HG03565 (cell line): Measurements from ENCODE around the gene TARP.
A peak's percentile ranks its signal among the peaks of the same experiment; 100 is the strongest.
"Not testable (repeated sequence)": the region's sequence is repeated elsewhere in the genome, so short reads cannot be mapped to it uniquely, and the experiment has no call there.

Source experiments
- ATAC-seq: cut with Tn5 transposase; IDR thresholded peaks from one replicate; pipeline ENCODE4 v1.9.1; 2021; ENCODE audit warnings: mild to moderate bottlenecking, moderate library complexity; ENCODE audit not compliant: unreplicated experiment

TARP gene

DNA sequence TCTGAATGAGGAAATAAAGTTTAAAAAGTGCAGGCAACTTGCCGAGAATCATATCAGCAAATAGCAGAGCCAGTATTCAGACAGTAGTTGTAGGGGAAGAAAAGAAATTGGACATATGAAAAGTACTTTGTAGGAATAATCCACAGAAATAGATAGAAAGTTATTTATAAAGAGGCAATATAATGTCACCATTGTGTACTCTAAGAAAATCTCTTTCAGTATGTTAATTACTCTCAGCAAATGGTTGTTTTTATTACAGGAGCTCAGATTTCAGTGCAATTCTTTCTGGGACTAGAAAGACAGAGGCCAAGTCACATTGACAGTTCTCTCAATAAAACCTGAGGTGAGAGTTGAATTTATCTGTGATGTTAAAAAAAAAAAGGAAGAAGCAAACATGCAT is 10.2 kb downstream of the TARP start:
- not testable (repeated sequence) for ATAC-seq

DNA sequence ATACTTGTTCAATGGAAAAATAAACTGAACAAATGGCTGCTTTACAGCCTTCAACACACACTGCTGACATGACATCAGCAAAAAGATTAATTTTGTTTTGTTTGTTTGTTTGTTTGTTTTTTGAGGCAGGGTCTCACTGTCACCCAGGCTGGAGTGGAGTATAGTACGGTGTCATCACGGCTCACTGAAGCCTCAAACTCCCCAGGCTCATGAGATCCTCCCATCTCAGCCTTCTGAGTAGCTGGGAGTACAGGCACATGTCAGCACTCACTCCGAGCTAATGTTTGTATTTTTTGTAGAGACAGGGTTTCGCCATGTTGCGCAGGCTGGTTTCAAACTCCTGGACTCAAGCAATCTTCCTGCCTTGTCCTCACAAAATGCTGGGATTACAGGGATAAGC is 10.9 kb downstream of the TARP start:
- ATAC-seq: no peak

GRCh38 chr7:38262026-38262425 is 11.4 kb downstream of the TARP start:
- not testable (repeated sequence) for ATAC-seq

DNA sequence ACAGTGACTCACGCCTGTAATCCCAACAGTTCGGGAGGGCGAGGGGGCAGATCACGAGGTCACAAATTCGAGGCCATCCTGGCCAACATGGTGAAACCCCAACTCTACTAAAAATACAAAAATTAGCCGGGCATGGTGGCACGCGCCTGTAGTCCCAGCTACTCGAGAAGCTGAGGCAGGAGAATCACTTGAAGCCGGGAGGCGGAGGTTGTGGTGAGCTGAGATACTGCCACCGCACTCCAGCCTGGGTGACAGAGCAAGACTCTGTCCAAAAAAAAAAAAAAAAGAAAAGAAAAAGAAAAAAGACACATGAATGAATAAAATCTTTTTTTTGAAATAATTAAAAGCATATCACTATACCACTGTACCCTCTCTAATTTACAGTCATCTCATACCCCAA is 11.8 kb downstream of the TARP start:
- not testable (repeated sequence) for ATAC-seq

- not testable (repeated sequence) for ATAC-seq
These were observed 14.3 kb downstream of the TARP start for GRCh38 chr7:38259157-38259556.

DNA sequence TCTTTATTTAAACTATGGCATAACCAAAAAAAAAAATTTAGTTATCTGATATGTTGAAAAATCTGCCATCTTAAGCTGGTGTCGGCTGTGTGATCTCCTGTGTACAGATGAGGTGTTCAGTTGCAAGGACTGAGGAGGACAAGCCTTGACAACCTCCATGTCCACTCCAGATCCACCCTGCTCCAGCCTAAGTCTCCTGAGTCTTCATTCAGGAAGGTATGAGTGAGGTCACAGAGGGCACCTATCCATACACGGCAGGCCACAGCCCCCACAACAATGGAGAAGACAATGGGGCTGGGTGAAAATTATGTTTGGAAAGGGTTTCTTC is 16.1 kb downstream of the TARP start:
- no peak for ATAC-seq

- ATAC-seq: peak; percentile 70
These were observed 23.6 kb downstream of the TARP start for GRCh38 chr7:38249849-38250248.

GRCh38 chr7:38248069-38248567 is 25.3 kb downstream of the TARP start:
- ATAC-seq: no peak

DNA sequence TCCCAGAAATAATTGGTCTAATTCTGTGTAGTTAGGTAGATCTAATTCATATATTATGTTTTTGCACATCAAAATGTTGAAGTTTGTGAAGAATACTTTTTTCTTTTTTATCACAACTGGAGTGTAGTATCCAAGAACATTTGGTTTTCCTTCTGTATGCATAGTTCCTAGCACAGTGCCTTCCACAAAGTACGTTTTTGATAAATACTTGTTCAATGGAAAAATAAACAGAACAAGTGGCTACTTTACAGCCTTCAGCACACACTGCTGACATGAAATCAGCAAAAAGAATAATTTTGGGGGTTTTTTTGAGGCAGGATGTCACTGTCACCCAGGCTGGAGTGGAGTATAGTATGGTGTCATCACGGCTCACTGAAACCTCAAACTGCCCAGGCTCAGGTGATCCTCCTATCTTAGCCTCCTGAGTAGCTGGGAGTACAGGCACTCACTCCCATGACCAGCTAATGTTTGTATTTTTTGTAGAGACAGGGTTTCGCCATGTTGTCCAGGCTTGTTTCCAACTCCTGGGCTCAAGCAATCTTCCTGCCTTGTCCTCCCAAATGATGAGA is 27.9 kb downstream of the TARP start:
- ATAC-seq: no peak

DNA sequence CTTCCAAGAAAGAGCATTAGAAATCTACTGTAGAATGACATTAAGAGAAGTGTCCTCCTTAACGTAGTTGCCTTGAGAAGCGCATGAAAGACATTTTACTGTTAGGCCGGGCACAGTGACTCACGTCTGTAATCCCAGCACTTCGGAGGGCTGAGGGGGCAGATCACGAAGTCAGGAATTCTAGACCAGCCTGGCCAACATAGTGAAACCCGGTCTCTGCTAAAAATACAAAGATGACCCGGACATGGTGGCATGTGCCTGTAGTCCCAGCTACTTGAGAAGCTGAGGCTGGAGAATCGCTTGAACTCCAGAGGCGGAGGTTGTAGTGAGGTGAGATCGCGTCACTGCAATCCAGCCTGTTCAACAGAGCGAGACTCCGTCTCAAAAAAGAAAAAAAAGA is 28.9 kb downstream of the TARP start:
- ATAC-seq: no peak

- ATAC-seq: not testable (repeated sequence)
These were observed 30.1 kb downstream of the TARP start for GRCh38 chr7:38243345-38243744.

DNA sequence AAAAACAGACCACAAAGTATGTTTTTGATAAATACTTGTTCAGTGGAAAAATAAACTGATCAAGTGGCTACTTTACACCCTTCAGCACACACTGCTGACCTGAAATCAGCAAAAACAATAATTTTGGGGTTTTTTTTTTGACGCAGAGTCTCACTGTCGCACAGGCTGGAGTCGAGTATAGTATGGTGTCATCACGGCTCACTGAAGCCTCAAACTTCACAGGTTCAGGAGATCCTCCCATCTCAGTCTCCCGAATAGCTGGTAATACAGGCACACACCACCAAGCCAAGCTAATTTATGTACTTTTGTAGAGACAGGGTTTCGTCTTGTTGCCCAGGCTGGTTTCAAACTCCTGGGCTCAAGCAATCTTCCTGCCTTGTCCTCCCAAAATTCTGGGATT is 30.6 kb downstream of the TARP start:
- no peak for ATAC-seq

DNA sequence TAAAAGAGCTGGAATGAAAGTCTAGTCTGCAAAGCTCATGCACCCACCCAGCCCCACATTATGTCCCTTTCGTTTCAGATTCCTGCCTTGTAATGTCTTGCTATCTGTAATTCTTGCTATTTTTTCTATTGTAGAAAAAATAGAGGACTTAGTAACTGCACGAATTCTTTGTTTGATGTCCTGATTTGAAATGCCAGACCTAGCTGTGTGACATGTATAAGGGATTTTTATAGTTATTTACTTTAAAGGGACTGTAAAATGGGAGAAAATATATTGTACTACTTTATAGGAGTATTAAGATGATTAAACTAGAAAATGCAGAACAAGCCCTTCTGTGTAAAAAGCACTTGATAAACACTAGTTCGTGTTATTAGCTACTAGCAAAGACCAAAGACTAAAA is 32.4 kb downstream of the TARP start:
- ATAC-seq: no peak

GRCh38 chr7:38239129-38239528 is 34.3 kb downstream of the TARP start:
- ATAC-seq: not testable (repeated sequence)

DNA sequence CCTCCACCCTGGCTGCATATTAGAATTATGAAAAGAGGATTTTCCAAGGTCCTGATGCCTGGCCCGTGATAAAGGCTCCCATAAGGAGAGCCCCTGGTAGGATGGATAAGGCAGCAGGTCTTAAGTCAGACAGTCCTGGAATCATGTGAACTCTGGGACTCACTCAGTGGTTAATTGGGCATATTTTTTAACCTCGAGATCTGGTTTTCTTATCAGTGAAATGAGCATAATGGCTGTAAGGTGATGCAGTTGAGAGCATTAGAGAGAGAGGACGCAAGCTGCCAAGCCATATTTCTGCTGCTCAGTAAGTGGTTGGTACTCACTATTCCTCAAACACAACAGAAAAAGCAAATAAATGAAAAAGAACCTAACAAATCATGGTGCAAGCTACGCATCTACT is 37.8 kb downstream of the TARP start:
- no peak for ATAC-seq

GRCh38 chr7:38234759-38235158 is 38.7 kb downstream of the TARP start:
- ATAC-seq: not testable (repeated sequence)

DNA sequence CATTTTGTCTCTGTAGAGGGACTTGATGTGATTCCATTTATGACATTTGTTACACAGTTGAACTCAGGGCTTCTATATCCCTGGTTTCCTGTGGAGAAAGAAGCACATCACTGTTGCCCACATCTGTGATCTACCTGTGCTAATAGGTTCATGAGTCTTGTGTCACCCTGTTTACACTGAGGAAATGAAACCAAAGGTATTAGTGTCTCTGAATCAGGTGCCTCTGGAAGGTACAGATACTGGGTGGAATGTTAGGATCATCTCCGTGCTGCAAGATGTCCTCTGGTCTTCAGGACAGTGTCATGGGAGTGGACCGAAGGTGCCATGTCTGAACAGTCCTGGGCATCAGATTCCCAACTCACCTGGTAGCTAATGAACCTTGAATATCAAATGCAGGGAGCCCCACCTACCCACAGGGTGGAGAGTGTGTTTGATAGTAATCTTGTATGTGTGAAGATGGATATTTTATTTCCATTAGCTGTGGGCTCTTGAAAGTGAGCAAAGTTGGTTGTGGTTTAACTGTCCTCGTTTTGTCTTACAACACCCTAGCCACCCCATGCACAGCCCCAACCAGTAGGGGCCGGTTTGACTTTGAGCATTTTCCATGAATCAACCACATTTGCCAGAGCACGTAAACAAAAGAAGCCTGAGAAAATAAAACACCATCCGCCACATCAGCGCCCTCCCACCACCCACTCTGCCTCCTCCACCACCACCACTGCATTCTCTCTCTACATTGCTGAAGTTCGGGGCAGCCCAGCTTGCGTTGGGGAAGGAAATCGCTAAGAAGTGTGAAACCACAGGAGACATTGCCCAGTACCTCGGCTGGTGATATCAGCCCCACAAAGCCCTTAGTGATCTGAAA is 40.7 kb downstream of the TARP start:
- peak; percentile 77 for ATAC-seq

- no peak for ATAC-seq
These were observed 43.4 kb downstream of the TARP start for GRCh38 chr7:38229884-38230642.

DNA sequence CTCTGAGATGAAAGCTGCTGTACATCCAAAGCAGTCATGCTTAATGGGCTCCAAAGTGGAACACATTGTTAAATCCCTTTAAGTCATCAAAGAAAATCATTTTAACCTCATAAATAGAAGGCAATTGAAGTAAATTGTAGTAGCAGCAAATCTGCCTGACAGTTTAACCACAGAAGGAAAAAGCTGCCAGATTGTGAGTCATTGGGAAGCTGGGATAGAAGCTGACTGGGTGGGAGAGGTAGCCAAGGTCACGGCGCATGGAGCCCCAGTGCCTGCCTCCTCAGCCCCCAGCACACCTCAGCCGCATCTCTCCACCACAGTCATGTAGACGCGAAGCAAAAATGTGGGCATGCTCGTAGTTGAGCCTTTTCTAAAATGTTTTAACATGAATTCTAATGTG is 44.0 kb downstream of the TARP start:
- no peak for ATAC-seq

- no peak for ATAC-seq
These were observed 49.0 kb downstream of the TARP start for GRCh38 chr7:38224392-38224791.

DNA sequence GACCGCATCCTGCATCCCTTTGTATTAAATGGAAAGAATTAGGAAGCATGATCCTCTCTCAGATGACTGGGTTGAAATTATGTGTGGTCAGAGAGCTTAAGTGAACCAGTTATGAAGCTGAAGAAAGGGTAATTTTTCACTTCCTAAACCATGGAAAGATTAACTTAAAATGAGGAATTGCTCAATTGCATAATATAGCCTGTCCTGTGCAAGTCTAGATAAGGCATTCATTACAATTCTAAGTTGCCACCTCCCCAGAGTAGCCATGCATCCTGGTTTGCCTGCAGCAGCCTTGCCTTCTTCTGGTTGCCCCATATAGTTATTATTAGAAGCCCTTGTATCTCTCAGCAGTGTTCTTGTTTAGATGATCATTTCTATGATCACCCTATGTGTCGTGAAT is 50.1 kb downstream of the TARP start:
- no peak for ATAC-seq
